HepG2 (cell line): ENCODE results near the gene KRTAP12-2. TPM values are rescaled to one million over a fixed set of nuclear protein-coding genes. Genes with fewer than 3 reads are reported as not detected.

Source experiments
- ADNP ChIP-seq: sonication (generic); formaldehyde crosslinking; IDR thresholded peaks from 2 replicates; pipeline ENCODE4 v1.4.0; 2020; ENCODE audit warnings: missing genetic modification reagents
- CERS6 ChIP-seq: sonication (generic); formaldehyde crosslinking; IDR thresholded peaks from 2 replicates; pipeline ENCODE4 v1.5.0; 2020; ENCODE audit warnings: missing genetic modification reagents
- HMG20A ChIP-seq: IDR thresholded peaks from 2 replicates; pipeline ENCODE4 v1.6.1; 2016; ENCODE audit warnings: borderline replicate concordance
- HNRNPL ChIP-seq: fragments of 200-400 bp; formaldehyde crosslinking; IDR thresholded peaks from 2 replicates; pipeline ENCODE4 v1.6.1; 2017; ENCODE audit warnings: mild to moderate bottlenecking, low read depth, low read length
- IKZF4 ChIP-seq: sonication (generic); formaldehyde crosslinking; IDR thresholded peaks from 2 replicates; pipeline ENCODE4 v1.5.1; 2020; ENCODE audit warnings: borderline replicate concordance, mild to moderate bottlenecking, low read depth, missing genetic modification reagents; ENCODE audit errors: not compliant biosample characterization
- LRRFIP1 ChIP-seq: sonication (generic); formaldehyde crosslinking; conservative IDR thresholded peaks from 2 replicates; pipeline ENCODE4 v1.4.0; 2020; ENCODE audit warnings: missing genetic modification reagents
- MXD3 ChIP-seq: IDR thresholded peaks from 2 replicates; pipeline ENCODE4 v1.6.1; 2016; ENCODE audit warnings: mild to moderate bottlenecking, missing biosample characterization, missing genetic modification reagents
- PHB2 ChIP-seq: fragments of 450-650 bp; IDR thresholded peaks from 2 replicates; pipeline ENCODE4 v1.6.1; 2018; ENCODE audit not compliant: partially characterized antibody
- SNAPC5 ChIP-seq: sonication (generic); formaldehyde crosslinking; IDR thresholded peaks from 2 replicates; pipeline ENCODE4 v1.8.1; 2023; ENCODE audit warnings: mild to moderate bottlenecking, missing genetic modification reagents, borderline replicate concordance
- SOX13 ChIP-seq, 3 experiments: fragments of 450-650 bp in 1 of 3; sonication (generic) in 1 of 3; formaldehyde crosslinking in 1 of 3; IDR thresholded peaks in 2 of 3; conservative IDR thresholded peaks in 1 of 3; 2 replicates each; pipeline versions ENCODE4 v1.5.0 to v1.6.1; 2016 to 2020; ENCODE audit warnings: antibody characterized with exemption in 1 of 3, mild to moderate bottlenecking in 1 of 3, missing compliant biosample characterization in 1 of 3, missing genetic modification reagents in 1 of 3, moderate library complexity in 1 of 3
- SRY ChIP-seq: sonication (generic); formaldehyde crosslinking; IDR thresholded peaks from 2 replicates; pipeline ENCODE4 v1.8.0; 2022; ENCODE audit warnings: mild to moderate bottlenecking, missing genetic modification reagents
- ZBTB26 ChIP-seq: IDR thresholded peaks from 2 replicates; pipeline ENCODE4 v1.6.1; 2016; ENCODE audit warnings: missing compliant biosample characterization, missing genetic modification reagents, borderline replicate concordance
- ZEB1 ChIP-seq: IDR thresholded peaks from 2 replicates; pipeline ENCODE4 v1.6.1; 2012; ENCODE audit warnings: mild to moderate bottlenecking, low read depth, inconsistent platforms; ENCODE audit not compliant: insufficient replicate concordance
- ZFAT ChIP-seq: sonication (generic); formaldehyde crosslinking; conservative IDR thresholded peaks from 2 replicates; pipeline ENCODE4 v1.8.1; 2023; ENCODE audit warnings: missing genetic modification reagents, inconsistent platforms
- ZFP36 ChIP-seq: fragments of 150-350 bp; IDR thresholded peaks from 2 replicates; pipeline ENCODE4 v1.6.1; 2018; ENCODE audit warnings: borderline replicate concordance, low read length, low read depth; ENCODE audit not compliant: partially characterized antibody
- ZNF484 ChIP-seq: sonication (generic); formaldehyde crosslinking; IDR thresholded peaks from 2 replicates; pipeline ENCODE4 v1.5.1; 2020; ENCODE audit warnings: mild to moderate bottlenecking, low read depth, missing genetic modification reagents, borderline replicate concordance
- ZNF550 ChIP-seq: sonication (generic); formaldehyde crosslinking; IDR thresholded peaks from 2 replicates; pipeline ENCODE4 v1.4.0; 2020; ENCODE audit warnings: mild to moderate bottlenecking, missing genetic modification reagents, borderline replicate concordance
- ZNF564 ChIP-seq: sonication (generic); formaldehyde crosslinking; IDR thresholded peaks from 2 replicates; pipeline ENCODE4 v1.8.1; 2023; ENCODE audit warnings: mild to moderate bottlenecking, missing genetic modification reagents
- ZNF713 ChIP-seq: sonication (generic); formaldehyde crosslinking; IDR thresholded peaks from 2 replicates; pipeline ENCODE4 v1.4.0; 2020; ENCODE audit warnings: mild to moderate bottlenecking, missing genetic modification reagents
- ZNF83 ChIP-seq: sonication (generic); formaldehyde crosslinking; IDR thresholded peaks from 2 replicates; pipeline ENCODE4 v1.4.0; 2020; ENCODE audit warnings: missing genetic modification reagents, mild to moderate bottlenecking, borderline replicate concordance
- polyA plus RNA-seq, 8 experiments: library from polyadenylated mRNA; depleted of rRNA in 3 of 8; stranded (reverse) in 7 of 8; unstranded in 1 of 8; fragments of >200 nt; fragmentation: Illumina TruSeq in 4 of 8; extraction: Trizol in 4 of 8; gene quantifications; 2 replicates each; pipeline versions ENCODE4 v1.2.1 to v1.2.3, GENCODE V29; 2011 to 2016; ENCODE audit warnings: low read depth in 4 of 8, missing spikeins in 1 of 8, mixed read lengths in 1 of 8; ENCODE audit not compliant: insufficient read depth in 1 of 8
- total RNA-seq, 5 experiments: library from RNA; depleted of rRNA; stranded (reverse); fragments of >200 nt; fragmentation: Illumina TruSeq; extraction: Trizol; gene quantifications; 2 replicates each; pipeline ENCODE4 v1.2.3, GENCODE V29; 2016; ENCODE audit warnings: low read depth in 1 of 5

KRTAP12-2 gene
- total and polyA plus RNA-seq, 2 of the 13 experiments (the other 11 are each of a cell fraction or from before 2014, with no cell fraction given), result not detected

GRCh38 chr21:44700101-44701022 is 33.6 kb upstream of the KRTAP12-2 start (continued):
- TF ChIP-seq ZBTB26 (CRISPR knock-in tag), result no peak
- TF ChIP-seq ZNF484 (CRISPR knock-in tag), result no peak
- no peak for TF ChIP-seq ZFAT (CRISPR knock-in tag)
- no peak for TF ChIP-seq ZNF564 (CRISPR knock-in tag)
- TF ChIP-seq SOX13 (IDR thresholded peaks at IDR 0.05), result no peak
- peak in 1 of 2 experiments; percentile 59; a peak in 1 of 4 replicates for TF ChIP-seq SOX13 (CRISPR knock-in tag; conservative IDR thresholded peaks at IDR 0.05 in 1 of 2, IDR thresholded peaks at IDR 0.05 in 1 of 2)
- no peak for TF ChIP-seq CERS6 (CRISPR knock-in tag)
- TF ChIP-seq HNRNPL, result no peak
- TF ChIP-seq MXD3 (CRISPR knock-in tag), result 0 out of 2 replicates have a peak, but pooled peaks have one; percentile 20
- no peak for TF ChIP-seq ZNF713 (CRISPR knock-in tag)
- no peak for TF ChIP-seq PHB2
- no peak for TF ChIP-seq ZEB1
- TF ChIP-seq LRRFIP1, result no peak
- no peak for TF ChIP-seq ADNP (CRISPR knock-in tag)
- TF ChIP-seq IKZF4 (CRISPR knock-in tag), result no peak
- peak; percentile 65; the same call in 1 of the 2 replicates for TF ChIP-seq HMG20A
- no peak for TF ChIP-seq ZNF83 (CRISPR knock-in tag)
- no peak for TF ChIP-seq ZNF550 (CRISPR knock-in tag)
- no peak for TF ChIP-seq ZFP36
- no peak for TF ChIP-seq SRY
- TF ChIP-seq SNAPC5 (CRISPR knock-in tag), result no peak
